ENCODE measurements around the gene ARNT2.

DNA sequence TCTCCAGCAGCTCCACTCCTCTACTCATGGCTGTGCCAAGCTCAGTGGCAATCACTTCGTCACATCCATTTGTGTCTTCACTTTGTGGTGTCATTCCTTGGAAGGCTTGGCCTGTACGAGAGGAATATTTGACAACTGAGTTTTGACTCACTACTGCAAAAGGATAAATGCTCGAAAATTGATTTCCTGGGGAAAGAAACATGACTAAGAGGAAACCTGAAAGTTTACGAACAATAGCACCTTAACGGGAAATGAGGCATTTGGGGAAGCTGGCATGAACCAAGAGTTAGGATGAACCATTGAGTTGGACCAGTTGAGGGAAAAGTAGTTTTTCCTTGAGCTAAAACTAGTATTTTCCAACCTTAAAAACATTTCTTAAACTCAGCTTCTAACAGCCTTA, 216.7 kb downstream of the ARNT2 start:
- TF ChIP-seq, protein P1, sequence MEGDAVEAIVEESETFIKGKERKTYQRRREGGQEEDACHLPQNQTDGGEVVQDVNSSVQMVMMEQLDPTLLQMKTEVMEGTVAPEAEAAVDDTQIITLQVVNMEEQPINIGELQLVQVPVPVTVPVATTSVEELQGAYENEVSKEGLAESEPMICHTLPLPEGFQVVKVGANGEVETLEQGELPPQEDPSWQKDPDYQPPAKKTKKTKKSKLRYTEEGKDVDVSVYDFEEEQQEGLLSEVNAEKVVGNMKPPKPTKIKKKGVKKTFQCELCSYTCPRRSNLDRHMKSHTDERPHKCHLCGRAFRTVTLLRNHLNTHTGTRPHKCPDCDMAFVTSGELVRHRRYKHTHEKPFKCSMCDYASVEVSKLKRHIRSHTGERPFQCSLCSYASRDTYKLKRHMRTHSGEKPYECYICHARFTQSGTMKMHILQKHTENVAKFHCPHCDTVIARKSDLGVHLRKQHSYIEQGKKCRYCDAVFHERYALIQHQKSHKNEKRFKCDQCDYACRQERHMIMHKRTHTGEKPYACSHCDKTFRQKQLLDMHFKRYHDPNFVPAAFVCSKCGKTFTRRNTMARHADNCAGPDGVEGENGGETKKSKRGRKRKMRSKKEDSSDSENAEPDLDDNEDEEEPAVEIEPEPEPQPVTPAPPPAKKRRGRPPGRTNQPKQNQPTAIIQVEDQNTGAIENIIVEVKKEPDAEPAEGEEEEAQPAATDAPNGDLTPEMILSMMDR (IDR thresholded peaks at IDR 0.05) = no peak
- TF ChIP-seq ZFX (IDR thresholded peaks at IDR 0.05; ENCODE audit: borderline replicate concordance) = no peak

Data from 22Rv1 (cell line).